ENCODE results near the gene DGCR6. TPM values are rescaled to one million over a fixed set of nuclear protein-coding genes. Genes with fewer than 3 reads are reported as not detected.

DGCR6 gene
- total RNA-seq, 1 experiment from 2014 or later = 1.8 TPM

DNA sequence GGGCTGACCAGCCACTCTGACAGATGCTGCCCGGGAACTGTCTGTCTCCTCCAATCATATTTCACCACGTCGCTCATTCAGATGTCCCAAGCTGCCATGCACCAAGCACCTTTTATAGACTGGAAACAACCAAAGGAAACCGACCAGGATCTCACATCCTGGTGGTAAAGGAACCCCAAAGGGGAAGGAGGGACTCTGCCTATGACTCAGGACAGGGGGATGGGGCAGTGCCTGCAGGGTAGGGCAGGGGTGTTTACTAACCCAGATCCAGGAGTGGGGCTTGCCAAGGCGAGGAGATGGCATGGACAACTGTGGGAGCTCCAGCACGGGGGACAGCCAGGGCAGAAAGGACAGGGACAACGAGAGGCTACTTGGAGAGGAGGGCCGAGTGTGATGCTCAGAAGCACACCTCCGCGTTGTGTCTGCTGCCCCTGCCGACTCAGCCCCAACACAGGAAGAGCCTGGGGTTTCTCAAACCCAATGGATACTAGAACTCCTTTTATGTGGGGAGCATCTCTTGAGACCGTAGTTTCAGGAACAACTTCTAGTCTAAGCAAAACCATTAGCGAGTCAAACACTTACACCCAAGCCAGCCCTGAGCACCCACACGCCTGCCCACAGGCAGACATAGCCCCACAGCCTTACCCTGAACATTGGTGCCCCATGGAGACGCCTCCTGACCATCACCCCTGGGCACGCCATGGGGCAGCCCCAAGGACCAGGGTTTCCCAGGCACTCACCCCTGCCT is 26.0 kb downstream of the DGCR6 start:
- no peaks in the 10 kb centered on the region for H3K9me3 ChIP-seq (ENCODE audit: control insufficient read depth, low read depth, low read length)
- no peaks in the 10 kb centered on the region for H3K36me3 Mint-ChIP-seq (ENCODE audit: insufficient read depth in 1 of 3, low read depth in 3 of 3)
- no peak overlapping the region for H3K18ac ChIP-seq (ENCODE audit: insufficient read length, low read depth, low read length)
- H2AK5ac ChIP-seq (ENCODE audit: insufficient read length, low read length) = no peak overlapping the region
- H3K4me3 Mint-ChIP-seq = no peak overlapping the region
- no peak overlapping the region for H3K23ac ChIP-seq (ENCODE audit: insufficient read length, low read depth, low read length)
- H4K8ac ChIP-seq (replicated peaks; ENCODE audit: insufficient read length, low read depth, low read length) = no peak overlapping the region
- no peak for DNase-seq
- no peak overlapping the region for H3K9ac ChIP-seq (ENCODE audit: extremely low read depth, insufficient read length, low read length)
- H3K9me3 Mint-ChIP-seq = no peaks in the 10 kb centered on the region
- H3K27ac Mint-ChIP-seq = no peak overlapping the region
- no peak overlapping the region for H3K4ac ChIP-seq (ENCODE audit: low read depth, low read length)
- no CpG with 5 or more reads among the region's 16 CpGs for WGBS (ENCODE audit: extremely low coverage, insufficient read length, low lambda C conversion rate)
- no peaks in the 10 kb centered on the region for H3K27me3 ChIP-seq (ENCODE audit: insufficient read depth, low read length)
- no peaks in the 10 kb centered on the region for H3K27me3 Mint-ChIP-seq (ENCODE audit: low read depth)
- no peak overlapping the region for H2BK120ac ChIP-seq (ENCODE audit: low read depth, low read length, poor library complexity, severe bottlenecking)
- no peak overlapping the region for H3T11ph ChIP-seq (ENCODE audit: low read length)
- no peak overlapping the region for H2BK12ac ChIP-seq (ENCODE audit: insufficient read length, low read depth, low read length)
- no peak overlapping the region for H4K5ac ChIP-seq (ENCODE audit: insufficient read length, low read depth, low read length)
- H2BK20ac ChIP-seq (ENCODE audit: low read depth, low read length, poor library complexity, severe bottlenecking) = no peak overlapping the region
- H4K91ac ChIP-seq (ENCODE audit: insufficient read length, low read depth, low read length) = no peak overlapping the region
- H4K20me1 ChIP-seq (ENCODE audit: control insufficient read depth, insufficient read depth, insufficient read length) = no peaks in the 10 kb centered on the region
- no peaks in the 10 kb centered on the region for H3K4me1 ChIP-seq (ENCODE audit: insufficient read depth, low read length)
- no peak overlapping the region for H2AFZ ChIP-seq (ENCODE audit: low read length)
- TF ChIP-seq, protein P1, sequence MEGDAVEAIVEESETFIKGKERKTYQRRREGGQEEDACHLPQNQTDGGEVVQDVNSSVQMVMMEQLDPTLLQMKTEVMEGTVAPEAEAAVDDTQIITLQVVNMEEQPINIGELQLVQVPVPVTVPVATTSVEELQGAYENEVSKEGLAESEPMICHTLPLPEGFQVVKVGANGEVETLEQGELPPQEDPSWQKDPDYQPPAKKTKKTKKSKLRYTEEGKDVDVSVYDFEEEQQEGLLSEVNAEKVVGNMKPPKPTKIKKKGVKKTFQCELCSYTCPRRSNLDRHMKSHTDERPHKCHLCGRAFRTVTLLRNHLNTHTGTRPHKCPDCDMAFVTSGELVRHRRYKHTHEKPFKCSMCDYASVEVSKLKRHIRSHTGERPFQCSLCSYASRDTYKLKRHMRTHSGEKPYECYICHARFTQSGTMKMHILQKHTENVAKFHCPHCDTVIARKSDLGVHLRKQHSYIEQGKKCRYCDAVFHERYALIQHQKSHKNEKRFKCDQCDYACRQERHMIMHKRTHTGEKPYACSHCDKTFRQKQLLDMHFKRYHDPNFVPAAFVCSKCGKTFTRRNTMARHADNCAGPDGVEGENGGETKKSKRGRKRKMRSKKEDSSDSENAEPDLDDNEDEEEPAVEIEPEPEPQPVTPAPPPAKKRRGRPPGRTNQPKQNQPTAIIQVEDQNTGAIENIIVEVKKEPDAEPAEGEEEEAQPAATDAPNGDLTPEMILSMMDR (conservative IDR thresholded peaks at IDR 0.05) = no peak
- no peak overlapping the region for H2BK5ac ChIP-seq (ENCODE audit: insufficient read length, low read length)
- no peak overlapping the region for H3K4me2 ChIP-seq (ENCODE audit: insufficient read depth, insufficient read length, low read length)
- H3K14ac ChIP-seq (ENCODE audit: insufficient read depth, low read length) = no peak overlapping the region
- no peak overlapping the region for H3K27ac ChIP-seq (ENCODE audit: insufficient read length, low read depth, low read length)
- no peaks in the 10 kb centered on the region for H3K79me2 ChIP-seq (ENCODE audit: insufficient read depth, low read length)
- H3K56ac ChIP-seq (ENCODE audit: insufficient read length, low read depth, low read length) = no peak overlapping the region
- no peaks in the 10 kb centered on the region for H3K79me1 ChIP-seq (ENCODE audit: insufficient read depth, low read depth, low read length, poor library complexity, severe bottlenecking)
- no peaks in the 10 kb centered on the region for H3K4me1 Mint-ChIP-seq
- H2BK15ac ChIP-seq (ENCODE audit: low read depth, low read length) = no peak overlapping the region
- no peaks in the 10 kb centered on the region for H3K23me2 ChIP-seq (ENCODE audit: insufficient read length, low read depth, low read length, poor library complexity, severe bottlenecking)
